Tibial nerve (tissue), 4 donors: ENCODE results near the gene PARP12.

Experiments
- EP300 ChIP-seq, 2 donors: sonication (generic); formaldehyde crosslinking; IDR thresholded peaks; one replicate each; pipeline ENCODE4 v1.6.1; 2017; ENCODE audit warnings: antibody characterized with exemption in 2 of 2, mild to moderate bottlenecking in 1 of 2
- POLR2A ChIP-seq, 2 donors: fragments of 450-650 bp; IDR thresholded peaks; one replicate each; pipeline ENCODE4 v1.6.1; 2017; ENCODE audit warnings: antibody characterized with exemption in 2 of 2, mild to moderate bottlenecking in 2 of 2, moderate library complexity in 2 of 2
- TF ChIP-seq, protein P1 (sequence below), 5 experiments: fragments of 200-600 bp in 3 of 5; fragments of 450-650 bp in 2 of 5; sonication (generic) in 3 of 5; IDR thresholded peaks; one replicate each; pipeline ENCODE4 v1.5.1; 2016 to 2019; ENCODE audit warnings: antibody characterized with exemption in 5 of 5, mild to moderate bottlenecking in 3 of 5, moderate library complexity in 2 of 5

DNA sequence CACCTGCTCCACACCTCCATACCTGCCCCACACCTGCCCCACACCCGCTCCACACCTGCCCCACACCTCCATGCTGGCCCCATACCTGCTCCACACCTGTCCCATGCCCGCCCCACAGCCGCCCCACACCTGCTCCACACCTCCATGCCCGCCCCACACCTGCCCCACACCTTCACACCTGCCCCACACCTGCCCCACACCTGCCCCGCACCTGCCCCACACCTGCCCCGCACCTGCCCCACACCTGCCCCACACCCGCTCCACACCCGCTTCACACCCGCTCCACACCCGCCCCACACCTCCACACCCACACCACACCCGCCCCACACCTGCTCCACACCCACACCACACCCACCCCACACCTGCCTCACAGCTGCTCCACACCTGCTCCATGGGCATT lies 53.0 kb downstream of the PARP12 start:
- TF ChIP-seq POLR2A (IDR thresholded peaks at IDR 0.05) (no peak), EP300 (IDR thresholded peaks at IDR 0.05) (no peak)
- TF ChIP-seq, protein P1, sequence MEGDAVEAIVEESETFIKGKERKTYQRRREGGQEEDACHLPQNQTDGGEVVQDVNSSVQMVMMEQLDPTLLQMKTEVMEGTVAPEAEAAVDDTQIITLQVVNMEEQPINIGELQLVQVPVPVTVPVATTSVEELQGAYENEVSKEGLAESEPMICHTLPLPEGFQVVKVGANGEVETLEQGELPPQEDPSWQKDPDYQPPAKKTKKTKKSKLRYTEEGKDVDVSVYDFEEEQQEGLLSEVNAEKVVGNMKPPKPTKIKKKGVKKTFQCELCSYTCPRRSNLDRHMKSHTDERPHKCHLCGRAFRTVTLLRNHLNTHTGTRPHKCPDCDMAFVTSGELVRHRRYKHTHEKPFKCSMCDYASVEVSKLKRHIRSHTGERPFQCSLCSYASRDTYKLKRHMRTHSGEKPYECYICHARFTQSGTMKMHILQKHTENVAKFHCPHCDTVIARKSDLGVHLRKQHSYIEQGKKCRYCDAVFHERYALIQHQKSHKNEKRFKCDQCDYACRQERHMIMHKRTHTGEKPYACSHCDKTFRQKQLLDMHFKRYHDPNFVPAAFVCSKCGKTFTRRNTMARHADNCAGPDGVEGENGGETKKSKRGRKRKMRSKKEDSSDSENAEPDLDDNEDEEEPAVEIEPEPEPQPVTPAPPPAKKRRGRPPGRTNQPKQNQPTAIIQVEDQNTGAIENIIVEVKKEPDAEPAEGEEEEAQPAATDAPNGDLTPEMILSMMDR (IDR thresholded peaks at IDR 0.05), result no peak
